Activated CD8-positive, alpha-beta memory T cell treated with anti-CD3 and anti-CD28 coated beads for 4 hours (primary cell): ENCODE measurements around the gene SIL1.
A peak's percentile ranks its signal among the peaks of the same experiment; 100 is the strongest.
"Not testable (repeated sequence)": the region's sequence is repeated elsewhere in the genome, so short reads cannot be mapped to it uniquely, and the experiment has no call there.

Source experiments
- DNase-seq, 2 donors: peaks; one replicate each; pipeline ENCODE4 v3.0.0-alpha.2; 2020; ENCODE audit warnings: low read depth in 2 of 2

The SIL1 gene

DNA sequence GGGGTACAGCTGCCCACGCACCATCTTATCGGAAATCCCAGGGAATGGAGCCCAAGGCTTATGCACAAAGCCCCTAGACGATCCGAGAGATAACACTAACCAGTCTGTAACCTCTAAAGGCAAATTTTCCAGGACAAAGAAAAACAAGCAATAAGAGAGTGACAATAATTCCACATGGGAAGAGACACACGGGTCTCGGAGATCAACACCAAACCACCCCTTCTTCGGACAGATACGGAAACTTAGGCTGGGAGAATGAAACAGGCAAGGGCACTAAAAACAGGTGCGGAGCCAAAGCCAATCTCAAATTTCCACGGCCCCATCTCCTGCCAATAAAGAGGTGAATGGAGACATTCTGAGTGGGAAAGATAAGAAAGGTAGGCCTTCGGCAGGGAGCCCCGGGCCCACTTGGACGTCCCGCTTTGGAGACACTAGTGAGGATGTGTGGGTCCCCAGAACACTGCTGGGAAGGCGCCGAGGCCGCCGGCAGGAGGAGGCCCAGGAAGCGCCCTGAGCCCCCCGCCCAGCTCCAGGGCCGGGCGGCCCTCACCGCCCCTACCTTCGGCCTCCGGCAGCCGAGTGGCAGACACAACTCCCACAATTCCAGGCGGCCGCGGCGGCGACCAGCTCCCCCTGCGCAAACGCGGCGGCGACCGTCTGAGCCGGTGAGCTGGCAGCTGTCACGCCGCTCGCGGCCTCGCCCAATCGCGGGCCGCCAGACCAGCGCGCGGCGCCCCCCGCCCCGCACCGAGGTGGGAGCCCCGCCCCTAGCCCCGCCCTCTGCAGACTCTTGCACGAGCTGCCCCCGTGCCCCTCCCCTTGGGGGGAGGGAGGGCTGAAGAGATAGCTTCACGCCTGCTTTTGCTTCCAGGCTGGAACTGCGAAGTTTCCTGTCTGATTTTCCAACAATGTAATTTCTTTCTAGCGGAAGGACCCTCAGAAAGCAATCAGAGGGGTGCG, at the start of gene SIL1:
TSS of gene SIL1 (minus strand) at position 659 of the 960 bp plus-strand sequence. CDS start 70,525 bp downstream, outside the sequence.
- peak; percentile 89 to 96 for DNase-seq

DNA sequence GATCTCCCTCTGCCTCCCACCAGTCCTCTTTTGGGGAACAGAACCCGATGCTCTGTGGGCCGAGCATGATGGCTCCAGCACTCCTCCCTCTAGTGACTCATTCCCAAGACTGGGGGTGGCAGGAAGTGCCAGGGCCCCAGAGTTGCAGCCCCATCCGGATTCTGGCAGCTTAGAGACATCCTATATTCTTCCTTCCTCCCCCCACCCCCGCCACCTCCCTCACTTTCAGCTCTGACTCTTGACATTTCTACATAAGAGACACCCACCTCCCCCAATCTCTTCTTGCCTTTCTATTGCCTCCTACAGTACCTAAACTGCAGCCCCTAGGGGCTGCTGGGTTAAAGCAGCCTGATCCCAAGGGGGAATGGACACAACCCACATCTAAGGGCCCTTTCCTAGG, 48.2 kb upstream of the SIL1 start:
- peak; percentile 8 to 31 for DNase-seq

DNA sequence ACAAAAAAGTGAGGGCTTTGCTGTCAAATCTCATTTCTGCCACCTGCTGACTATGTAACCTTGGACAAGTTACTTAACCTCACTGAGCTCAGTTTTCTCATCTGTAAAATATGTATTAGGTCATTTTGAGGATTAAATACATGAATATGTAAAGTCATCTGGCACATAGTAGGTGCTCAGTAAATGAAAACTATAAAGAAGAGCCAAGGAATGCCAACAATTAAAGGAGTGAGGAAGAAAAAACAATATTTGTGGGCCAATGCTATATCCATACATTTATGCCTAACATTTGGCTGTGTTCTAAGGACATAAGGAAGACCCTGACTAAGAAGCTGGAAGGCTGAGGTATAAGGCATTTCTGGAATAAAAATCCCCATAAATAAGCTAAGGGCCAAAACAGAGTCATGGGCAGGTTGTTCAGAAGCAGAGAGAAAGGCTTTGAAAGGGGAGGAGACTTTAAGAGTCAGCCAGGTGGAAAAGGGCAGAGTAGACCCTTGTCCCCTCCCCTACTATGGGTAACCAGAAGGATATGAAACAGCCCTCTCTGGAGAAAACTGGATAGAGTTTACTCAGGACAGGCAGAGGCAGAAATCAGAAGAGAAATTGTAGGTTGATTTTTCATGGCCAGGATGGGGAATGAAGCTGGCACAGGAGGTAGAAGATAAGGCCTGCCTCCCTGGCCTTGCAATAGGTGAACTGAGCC, 47.6 kb upstream of the SIL1 start:
- DNase-seq, result no peak

DNA sequence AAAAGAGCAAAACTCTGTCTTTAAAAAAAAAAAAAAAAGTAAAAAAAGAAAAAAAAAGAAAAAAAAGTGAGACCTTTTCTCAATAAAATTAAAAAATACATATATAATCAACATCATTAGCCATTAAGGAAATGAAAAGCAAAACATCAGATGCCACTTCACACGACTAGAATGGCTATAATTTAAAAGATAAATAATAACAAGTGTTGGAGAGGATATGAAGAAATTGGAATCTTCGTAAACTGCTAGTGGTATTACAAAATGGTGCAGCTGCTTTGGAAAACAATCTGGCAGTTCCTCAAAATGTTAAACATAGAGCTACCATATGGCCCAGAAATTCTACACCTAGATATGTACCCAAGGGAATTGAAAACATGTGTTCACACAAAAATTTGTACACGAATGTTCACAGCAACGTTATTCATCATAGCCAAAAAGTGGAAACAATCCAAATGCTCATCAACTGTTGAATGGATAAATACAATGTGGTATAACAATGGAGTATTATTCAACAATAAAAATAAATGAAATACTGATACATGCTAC, 45.3 kb upstream of the SIL1 start:
- no peak for DNase-seq

- DNase-seq, result no peak
Observed at GRCh38 chr5:139241139-139241538, 43.0 kb upstream of the SIL1 start.

GRCh38 chr5:139236479-139236878, 38.3 kb upstream of the SIL1 start:
- DNase-seq, result no peak

- DNase-seq, result no peak
Observed at GRCh38 chr5:139232147-139232724, 34.1 kb upstream of the SIL1 start.

GRCh38 chr5:139228201-139228803, 30.1 kb upstream of the SIL1 start:
- no peak for DNase-seq

DNA sequence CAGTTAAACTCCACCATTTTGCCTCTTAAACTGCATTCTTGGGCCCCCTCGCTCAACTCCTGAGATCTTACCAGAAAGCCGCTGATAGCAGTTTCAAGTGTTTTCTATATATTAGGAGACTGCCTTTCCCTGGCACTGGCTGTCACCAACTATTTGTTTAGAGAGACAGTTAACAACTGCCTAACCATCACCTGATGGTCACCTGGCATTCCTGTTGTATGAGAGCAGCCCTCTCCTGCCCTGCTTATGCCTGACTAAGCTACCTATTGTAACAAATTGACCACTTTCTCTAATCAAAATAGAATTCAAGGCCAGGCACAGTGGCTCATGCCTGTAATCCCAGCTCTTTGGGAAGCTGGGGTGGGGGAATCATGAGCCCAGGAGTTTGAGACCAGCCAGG, 28.0 kb upstream of the SIL1 start:
- DNase-seq, result no peak

DNA sequence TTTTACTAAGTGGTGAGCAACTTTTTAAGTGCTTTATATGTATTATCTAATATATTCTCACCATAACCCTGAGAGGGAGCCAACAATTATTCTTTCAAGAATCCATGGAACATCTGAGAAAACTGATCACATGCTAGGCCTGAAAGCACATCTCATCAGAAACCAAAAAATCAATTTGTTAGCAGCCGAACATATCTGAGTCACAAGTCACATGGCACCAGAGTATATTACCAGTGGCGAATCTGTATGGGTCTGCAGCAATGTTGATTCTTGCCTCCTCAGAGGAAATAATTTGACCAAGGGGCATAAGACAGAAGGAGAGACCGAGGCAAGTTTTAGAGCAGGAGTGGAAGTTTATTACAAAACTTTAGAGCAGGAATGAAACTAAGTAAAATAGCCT, 25.3 kb upstream of the SIL1 start:
- DNase-seq, result no peak

DNA sequence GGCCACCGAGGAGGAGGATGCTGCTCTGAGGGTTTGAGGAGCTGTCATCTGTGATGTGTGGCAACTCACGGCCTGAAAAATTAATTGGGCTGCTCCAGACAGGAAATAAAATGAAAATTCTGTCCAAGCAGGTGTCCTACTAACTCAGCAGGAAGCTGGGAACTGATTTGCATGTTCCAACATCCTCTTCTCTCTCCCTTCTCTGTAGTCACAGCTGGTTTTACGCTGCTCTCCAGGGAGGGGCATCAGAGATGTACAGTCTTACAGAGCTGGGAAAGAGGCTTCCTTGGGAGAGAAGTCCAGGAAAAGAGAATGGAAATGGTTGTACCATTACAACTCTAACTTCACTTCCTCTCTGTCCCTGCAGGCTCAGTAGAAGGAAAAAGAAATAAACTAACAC, 24.2 kb upstream of the SIL1 start:
- no peak for DNase-seq

GRCh38 chr5:139218038-139218437, 19.9 kb upstream of the SIL1 start:
- DNase-seq, result not testable (repeated sequence)

DNA sequence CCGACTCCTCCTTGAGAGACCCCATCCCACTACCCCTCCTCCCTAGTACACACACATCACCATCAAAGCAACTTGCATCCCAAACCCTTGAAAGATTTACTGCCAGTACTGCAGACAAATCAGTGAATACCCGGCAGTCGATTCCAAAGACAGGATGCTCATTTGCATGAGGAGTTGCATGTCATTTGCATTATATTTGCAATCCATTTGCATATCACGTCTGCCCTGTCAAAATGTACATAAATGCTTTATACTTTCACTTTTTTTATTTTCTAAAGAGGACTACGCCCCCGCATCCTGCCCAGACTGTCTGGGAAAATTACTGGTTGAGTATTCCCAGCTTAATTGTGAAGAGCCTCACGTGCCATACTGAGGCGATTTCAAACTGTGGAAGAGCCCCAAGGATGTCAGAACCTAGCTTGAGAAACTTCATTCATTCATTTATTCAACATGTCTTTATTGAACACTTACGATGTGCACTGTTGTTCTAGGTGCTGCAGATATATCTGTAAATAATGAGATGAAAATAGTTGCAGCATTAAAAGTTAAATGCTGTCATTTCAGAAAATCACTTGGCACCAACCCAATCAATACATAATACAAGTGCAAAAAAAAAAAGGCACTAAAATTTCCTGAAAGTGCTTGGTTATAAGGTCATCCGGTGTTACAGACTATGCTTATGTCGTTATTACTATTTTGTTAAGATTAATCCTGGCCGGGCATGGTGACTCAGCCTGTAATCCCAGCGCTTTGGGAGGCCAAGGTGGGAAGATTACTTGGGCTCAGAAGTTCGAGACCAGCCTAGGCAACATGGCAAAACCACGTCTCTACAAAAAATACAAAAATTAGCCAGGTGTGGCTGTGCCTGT, 17.2 kb upstream of the SIL1 start:
- no peak for DNase-seq

DNA sequence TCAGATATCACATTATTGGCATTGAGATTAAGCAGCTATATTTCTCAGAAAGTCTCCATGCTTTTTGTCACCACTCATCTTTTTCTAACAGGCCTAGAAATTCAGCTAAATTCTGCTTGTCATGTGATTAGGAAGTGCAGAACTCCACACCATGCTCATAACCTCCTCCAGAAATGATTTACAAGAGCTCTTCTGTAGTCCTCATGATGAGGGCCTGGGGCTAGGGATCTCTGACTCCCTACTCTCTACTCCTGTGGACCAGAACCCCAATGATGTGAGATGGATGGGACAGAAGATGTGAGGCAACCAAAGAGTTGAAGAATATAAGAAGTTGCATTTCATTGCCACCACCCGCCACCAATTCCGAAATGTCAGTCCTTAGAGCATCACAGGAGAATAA, 16.5 kb upstream of the SIL1 start:
- no peak for DNase-seq

DNA sequence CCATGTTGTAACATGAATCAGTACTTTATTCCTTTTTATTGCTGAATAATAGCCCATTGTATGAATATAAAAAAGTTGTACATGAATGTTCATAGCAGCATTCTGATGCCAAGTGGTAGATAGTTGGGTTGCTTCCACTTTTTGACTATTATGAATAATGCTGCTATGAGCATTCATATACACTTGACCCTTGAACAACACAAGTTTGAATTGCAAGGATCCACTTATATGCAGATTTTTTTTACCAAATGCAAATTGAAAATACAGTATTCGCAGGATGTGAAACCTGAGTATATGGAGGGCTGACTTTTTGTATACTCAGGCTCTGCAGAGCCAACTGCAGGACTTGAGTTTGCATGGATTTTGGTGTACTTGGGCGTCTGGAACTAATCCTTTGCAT, 14.7 kb upstream of the SIL1 start:
- no peak for DNase-seq

DNA sequence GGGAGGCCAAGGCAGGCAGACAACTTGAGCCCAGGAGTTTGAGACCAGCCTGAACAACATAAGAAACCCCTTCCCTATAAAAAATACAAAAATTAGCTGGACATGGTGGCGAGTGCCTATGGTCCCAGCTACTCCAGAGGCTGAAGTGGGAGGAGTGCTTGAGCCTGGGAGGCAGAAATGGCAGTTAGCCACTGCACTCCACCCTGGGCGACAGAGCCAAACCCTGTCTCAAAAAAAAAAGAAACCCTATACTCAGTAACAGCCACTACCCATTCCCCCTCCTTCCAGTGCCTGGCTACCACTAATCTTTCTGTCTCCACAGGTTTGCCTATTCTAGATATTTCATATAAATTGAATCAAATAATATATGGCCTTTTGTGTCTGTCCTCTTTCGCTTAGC, 14.3 kb upstream of the SIL1 start:
- DNase-seq, result no peak

DNA sequence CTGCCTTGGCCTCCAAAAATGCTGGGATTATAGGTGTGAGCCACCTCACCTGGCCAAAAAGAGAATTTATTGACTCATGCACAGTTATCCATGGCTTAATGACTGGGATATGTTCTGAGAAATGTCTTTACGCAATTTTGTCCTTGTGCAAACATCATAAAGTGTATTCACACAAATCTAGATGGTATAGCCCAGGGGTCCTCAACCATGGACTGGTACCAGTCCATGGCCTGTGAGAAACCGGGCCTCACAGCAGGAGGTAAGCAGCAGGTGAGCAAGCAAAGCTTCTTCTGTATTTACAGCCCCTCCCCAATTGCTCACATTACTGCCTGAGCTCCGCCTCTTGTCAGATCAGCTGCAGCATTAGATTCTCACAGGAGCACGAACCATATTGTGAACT, 12.4 kb upstream of the SIL1 start:
- DNase-seq, result no peak

DNA sequence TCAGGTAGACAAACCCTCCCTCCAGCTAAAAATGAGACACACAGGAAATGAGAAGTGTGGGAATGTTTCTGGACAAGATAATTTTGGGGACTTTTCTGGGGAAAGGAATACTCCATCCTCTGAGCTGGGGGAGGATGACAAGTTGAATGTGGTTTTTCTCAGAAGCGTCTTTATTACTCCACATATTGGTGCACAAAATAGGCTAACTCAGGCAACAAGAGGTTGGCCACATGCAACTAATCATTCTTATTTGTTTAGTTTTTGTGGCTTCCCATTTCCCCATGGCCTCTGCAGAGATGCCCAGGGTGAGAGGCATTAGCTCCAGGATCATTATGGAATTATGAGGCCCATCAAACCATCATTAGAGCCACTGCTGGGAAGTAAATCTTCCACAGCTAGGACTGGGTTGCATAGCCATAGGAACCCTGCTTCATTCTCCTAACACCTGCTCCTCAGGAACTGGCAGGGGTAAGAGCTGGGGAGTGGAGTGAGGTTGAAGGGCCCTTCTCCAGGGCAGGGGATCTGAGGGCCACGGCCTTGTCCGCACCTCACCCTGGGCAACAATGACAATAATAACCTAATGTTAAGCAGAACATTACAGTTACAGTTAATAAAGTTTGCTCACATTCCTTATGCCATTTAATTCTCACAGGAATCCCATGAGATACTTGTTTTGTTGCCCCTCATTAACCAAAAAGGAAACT, 9.3 kb upstream of the SIL1 start:
- no peak for DNase-seq

DNA sequence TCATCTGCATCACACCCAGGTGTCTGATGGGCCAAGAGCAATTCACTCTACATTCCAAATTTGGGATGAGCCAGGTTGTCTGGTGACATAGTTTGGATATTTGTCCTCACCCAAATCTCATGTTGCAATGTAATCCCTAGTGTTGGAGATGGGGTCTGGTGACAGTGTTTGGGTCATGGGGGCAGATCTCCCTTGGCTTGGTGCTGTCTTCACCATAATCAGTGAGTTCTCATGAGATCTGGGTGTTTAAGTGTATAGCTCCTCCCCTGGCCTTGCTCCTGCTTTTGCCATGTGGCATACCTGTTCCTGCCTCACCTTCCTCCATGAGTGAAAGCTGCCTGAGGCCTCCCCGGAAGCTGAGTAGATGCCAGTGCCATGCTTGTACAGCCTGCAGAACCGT, 7.4 kb upstream of the SIL1 start:
- DNase-seq, result no peak

DNA sequence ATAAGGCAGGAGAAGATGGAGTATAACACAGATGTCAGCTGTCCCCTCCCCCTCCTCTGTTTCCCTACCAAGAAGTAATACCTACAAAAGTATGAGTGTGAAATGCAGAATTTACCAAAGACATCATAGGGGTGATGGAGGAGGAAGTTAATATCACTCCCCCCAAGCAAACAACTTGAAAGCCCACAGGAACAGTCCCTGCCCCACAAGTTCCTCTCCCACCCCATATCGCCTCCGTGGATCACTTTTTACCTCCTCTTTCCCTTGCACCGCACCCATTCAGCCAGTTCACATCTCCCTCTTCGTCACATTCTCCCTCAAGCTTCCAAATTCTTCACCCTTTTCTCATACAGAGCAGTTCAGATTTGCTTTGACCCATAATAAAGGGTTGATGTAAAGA, 7.0 kb upstream of the SIL1 start:
- DNase-seq, result no peak
